Endodermal cell (in vitro differentiated cells): ENCODE measurements around the gene MAP3K4. TPM values are rescaled to one million over a fixed set of nuclear protein-coding genes. Genes with fewer than 3 reads are reported as not detected.
"Not testable (repeated sequence)": the region's sequence is repeated elsewhere in the genome, so short reads cannot be mapped to it uniquely, and the experiment has no call there.

Experiments
- DNase-seq: peaks from one replicate; pipeline ENCODE4 v3.0.0-alpha.2; 2017
- H3K27ac ChIP-seq: 2 replicates; pipeline ENCODE4 v1.5.1; 2013; ENCODE audit warnings: mild to moderate bottlenecking, low read depth, low read length, moderate library complexity
- H3K27me3 ChIP-seq: 2 replicates; pipeline ENCODE4 v1.6.1; 2013; ENCODE audit warnings: mild to moderate bottlenecking, low read length, moderate library complexity; ENCODE audit not compliant: insufficient read depth, control insufficient read depth, poor library complexity, severe bottlenecking
- H3K36me3 ChIP-seq: 2 replicates; pipeline ENCODE4 v1.7.0; 2013; ENCODE audit warnings: mild to moderate bottlenecking, low read length, moderate library complexity; ENCODE audit not compliant: control insufficient read depth, insufficient read depth
- H3K4me1 ChIP-seq: one replicate; pipeline ENCODE4 v1.7.0; 2013; ENCODE audit warnings: low read length; ENCODE audit not compliant: control insufficient read depth, insufficient read depth
- H3K4me3 ChIP-seq: 2 replicates; pipeline ENCODE4 v1.5.1; 2013; ENCODE audit warnings: mild to moderate bottlenecking, low read length, moderate library complexity
- H3K9ac ChIP-seq: 2 replicates; pipeline ENCODE4 v1.6.1; 2013; ENCODE audit warnings: mild to moderate bottlenecking, low read length, moderate library complexity; ENCODE audit not compliant: poor library complexity, severe bottlenecking; ENCODE audit errors: extremely low read depth
- H3K9me3 ChIP-seq: 2 replicates; pipeline ENCODE4 v1.6.1; 2013; ENCODE audit warnings: mild to moderate bottlenecking, low read length, moderate library complexity; ENCODE audit not compliant: control insufficient read depth
- H3K27ac Mint-ChIP-seq: 2 replicates; pipeline ENCODE4 v1.8.0; 2020; ENCODE audit warnings: mixed read lengths
- H3K27me3 Mint-ChIP-seq: 2 replicates; pipeline ENCODE4 v1.8.0; 2021; ENCODE audit warnings: mild to moderate bottlenecking, mixed read lengths; ENCODE audit not compliant: insufficient read depth
- H3K36me3 Mint-ChIP-seq: 2 replicates; pipeline ENCODE4 v1.8.0; 2020; ENCODE audit warnings: low read depth, mixed read lengths
- H3K4me1 Mint-ChIP-seq: 2 replicates; pipeline ENCODE4 v1.8.0; 2020; ENCODE audit warnings: mixed read lengths
- H3K4me3 Mint-ChIP-seq: 2 replicates; pipeline ENCODE4 v1.8.0; 2020; ENCODE audit warnings: mild to moderate bottlenecking, moderate library complexity, mixed read lengths
- H3K9me3 Mint-ChIP-seq: 2 replicates; pipeline ENCODE4 v1.8.0; 2020; ENCODE audit warnings: mild to moderate bottlenecking, mixed read lengths
- CTCF ChIP-seq: fragments of 200-600 bp; sonication (generic); conservative IDR thresholded peaks from 2 replicates; pipeline ENCODE4 v1.5.0; 2021; ENCODE audit warnings: antibody characterized with exemption, mild to moderate bottlenecking
- WGBS, 2 experiments: methylation state at CpG; one replicate each; pipeline versions ENCODE4 v1.1.5 to v1.1.7; 2013; ENCODE audit warnings: missing lambda C conversion rate in 2 of 2, mixed read lengths in 1 of 2; ENCODE audit not compliant: insufficient coverage in 1 of 2, insufficient read length in 1 of 2; 5-methylcytosine and 5-hydroxymethylcytosine counted together
- total RNA-seq, 2 donors: library from RNA; stranded (reverse); fragmentation: NEBNext Ultra II Directional in 1 of 2; extraction: Animal tissue kit (Norgen Biotek cat#: 25700) in 1 of 2; gene quantifications; 2 replicates in 1 of 2; 3 replicates in 1 of 2; pipeline ENCODE4 v1.2.1, GENCODE V29; 2021

MAP3K4 gene
- total RNA-seq, 2 donors from 2014 or later, result 82.8 to 105 TPM

GRCh38 chr6:161116554-161116953 is 125.0 kb downstream of the MAP3K4 start:
- no peaks in the 10 kb centered on the region for H3K4me1 ChIP-seq
- H3K27ac ChIP-seq, result no peak overlapping the region
- Mint-ChIP-seq H3K27ac (no peak overlapping the region), H3K4me1 (no peaks in the 10 kb centered on the region), H3K27me3 (no peaks in the 10 kb centered on the region), H3K4me3 (no peak overlapping the region), H3K9me3 (peaks cover 17% of the 10 kb centered on the region), H3K36me3 (peaks cover 89% of the 10 kb centered on the region)
- no peak overlapping the region for H3K4me3 ChIP-seq
- H3K36me3 ChIP-seq, result peaks cover 95% of the 10 kb centered on the region
- H3K27me3 ChIP-seq, result no peaks in the 10 kb centered on the region
- no peak for TF ChIP-seq CTCF
- DNase-seq, result no peak
- H3K9ac ChIP-seq, result no peak overlapping the region
- WGBS, 2 experiments, result 93% methylated on average over 4 of the region's 4 CpGs; no CpG with 5 or more reads in 1 of the 2 experiments
- peaks cover 25% of the 10 kb centered on the region for H3K9me3 ChIP-seq

GRCh38 chr6:161117308-161117707 is 125.7 kb downstream of the MAP3K4 start:
- Histone ChIP-seq H3K9ac (no peak overlapping the region), H3K36me3 (peaks cover 87% of the 10 kb centered on the region), H3K4me1 (no peaks in the 10 kb centered on the region), H3K27me3 (no peaks in the 10 kb centered on the region), H3K4me3 (no peak overlapping the region), H3K27ac (no peak overlapping the region), H3K9me3 (peaks cover 32% of the 10 kb centered on the region)
- WGBS, 2 experiments, result 87 to 100% methylated on average over 7 of the region's 7 CpGs
- no peaks in the 10 kb centered on the region for H3K27me3 Mint-ChIP-seq
- TF ChIP-seq CTCF, result no peak
- peaks cover 25% of the 10 kb centered on the region for H3K9me3 Mint-ChIP-seq
- H3K4me1 Mint-ChIP-seq, result no peaks in the 10 kb centered on the region
- no peak for DNase-seq
- H3K27ac Mint-ChIP-seq, result no peak overlapping the region
- H3K36me3 Mint-ChIP-seq, result peaks cover 89% of the 10 kb centered on the region
- no peak overlapping the region for H3K4me3 Mint-ChIP-seq

GRCh38 chr6:161117942-161118341 is 126.4 kb downstream of the MAP3K4 start:
- peaks cover 38% of the 10 kb centered on the region for H3K9me3 ChIP-seq
- no peak for DNase-seq
- no peaks in the 10 kb centered on the region for H3K4me1 ChIP-seq
- no peak overlapping the region for H3K9ac ChIP-seq
- H3K4me3 ChIP-seq, result no peak overlapping the region
- Mint-ChIP-seq H3K27me3 (no peaks in the 10 kb centered on the region), H3K4me3 (no peak overlapping the region), H3K9me3 (peaks cover 31% of the 10 kb centered on the region), H3K36me3 (peaks cover 89% of the 10 kb centered on the region), H3K4me1 (no peaks in the 10 kb centered on the region), H3K27ac (no peak overlapping the region)
- H3K27me3 ChIP-seq, result no peaks in the 10 kb centered on the region
- TF ChIP-seq CTCF, result no peak
- peaks cover 85% of the 10 kb centered on the region for H3K36me3 ChIP-seq
- WGBS, 2 experiments, result 93 to 100% methylated on average over 1 to 2 of the region's 2 CpGs
- no peak overlapping the region for H3K27ac ChIP-seq

GRCh38 chr6:161123319-161123718 is 131.8 kb downstream of the MAP3K4 start:
- not testable (repeated sequence) for H3K4me3 Mint-ChIP-seq, H3K27ac ChIP-seq, H3K9ac ChIP-seq, H3K27me3 Mint-ChIP-seq, H3K4me1 Mint-ChIP-seq, H3K4me3 ChIP-seq, H3K27me3 ChIP-seq, H3K27ac Mint-ChIP-seq, H3K4me1 ChIP-seq, DNase-seq
- Mint-ChIP-seq H3K9me3 (peaks cover 76% of the 10 kb centered on the region), H3K36me3 (peaks cover 98% of the 10 kb centered on the region)
- Histone ChIP-seq H3K9me3 (peaks cover 92% of the 10 kb centered on the region), H3K36me3 (peaks cover 79% of the 10 kb centered on the region)
